ENCODE measurements around the gene SPRED2.

SPRED2 gene

DNA sequence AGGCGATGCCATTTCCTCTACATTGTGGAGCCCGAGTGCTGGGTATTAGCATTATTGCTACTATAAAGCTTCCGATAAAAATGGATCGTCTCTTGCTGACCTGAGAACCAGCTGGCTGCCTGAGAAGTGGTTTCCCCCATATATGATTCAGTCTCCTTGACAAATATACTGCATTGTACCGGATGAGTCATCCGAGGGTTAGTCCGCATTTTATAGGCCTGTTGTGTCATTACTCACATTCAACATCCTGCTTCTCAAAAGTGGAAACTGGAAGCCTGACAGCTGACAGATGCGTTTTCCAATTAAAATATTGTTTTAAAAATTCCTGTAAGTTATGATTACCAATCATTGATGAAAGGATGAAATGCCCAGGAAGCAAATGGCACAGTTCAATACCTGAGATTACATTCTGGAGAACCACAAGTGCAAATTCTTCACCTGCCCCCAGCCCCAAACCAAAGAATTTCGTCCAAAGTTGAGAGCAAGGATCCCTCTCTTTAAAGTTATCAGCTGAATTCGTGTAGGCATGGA, 65.7 kb downstream of the SPRED2 start:
- DNase-seq (ENCODE audit: low read depth in 2 of 2) = peak in 1 of 2 donors; percentile 10

DNA sequence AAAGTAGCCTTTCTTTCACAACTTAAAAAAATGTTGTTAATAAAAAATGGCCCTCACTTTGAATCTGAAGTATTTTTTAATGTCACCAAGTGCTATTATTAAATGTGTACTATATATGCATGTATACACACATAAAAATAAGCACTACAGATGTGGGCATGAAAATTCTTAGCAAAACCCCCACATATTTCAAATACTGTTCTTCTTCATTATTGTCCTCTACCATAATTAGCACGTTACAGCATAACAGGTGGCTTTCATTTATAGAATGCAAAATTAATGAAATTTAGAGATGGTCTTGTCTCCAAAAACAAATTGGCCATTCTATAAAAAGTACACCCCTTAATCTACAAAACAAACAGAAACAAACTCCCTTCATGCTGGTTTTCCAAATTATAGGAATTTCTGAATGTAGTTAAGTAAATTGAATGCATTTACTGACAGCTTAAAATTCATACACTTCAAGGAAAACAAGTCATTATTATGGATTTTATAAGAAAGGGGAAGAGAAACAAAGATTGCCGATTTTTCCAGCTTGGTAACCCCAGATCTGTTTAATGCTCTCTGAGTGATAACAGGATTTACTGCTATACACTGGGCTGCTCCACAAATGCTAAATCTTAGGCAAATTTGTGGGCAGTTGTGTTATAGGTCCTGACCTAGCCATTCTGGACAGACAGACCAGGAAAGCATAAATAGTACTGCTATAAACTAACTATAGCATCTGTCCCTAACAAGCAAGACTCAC, 67.2 kb downstream of the SPRED2 start:
- no peak for DNase-seq (ENCODE audit: low read depth in 2 of 2)

DNA sequence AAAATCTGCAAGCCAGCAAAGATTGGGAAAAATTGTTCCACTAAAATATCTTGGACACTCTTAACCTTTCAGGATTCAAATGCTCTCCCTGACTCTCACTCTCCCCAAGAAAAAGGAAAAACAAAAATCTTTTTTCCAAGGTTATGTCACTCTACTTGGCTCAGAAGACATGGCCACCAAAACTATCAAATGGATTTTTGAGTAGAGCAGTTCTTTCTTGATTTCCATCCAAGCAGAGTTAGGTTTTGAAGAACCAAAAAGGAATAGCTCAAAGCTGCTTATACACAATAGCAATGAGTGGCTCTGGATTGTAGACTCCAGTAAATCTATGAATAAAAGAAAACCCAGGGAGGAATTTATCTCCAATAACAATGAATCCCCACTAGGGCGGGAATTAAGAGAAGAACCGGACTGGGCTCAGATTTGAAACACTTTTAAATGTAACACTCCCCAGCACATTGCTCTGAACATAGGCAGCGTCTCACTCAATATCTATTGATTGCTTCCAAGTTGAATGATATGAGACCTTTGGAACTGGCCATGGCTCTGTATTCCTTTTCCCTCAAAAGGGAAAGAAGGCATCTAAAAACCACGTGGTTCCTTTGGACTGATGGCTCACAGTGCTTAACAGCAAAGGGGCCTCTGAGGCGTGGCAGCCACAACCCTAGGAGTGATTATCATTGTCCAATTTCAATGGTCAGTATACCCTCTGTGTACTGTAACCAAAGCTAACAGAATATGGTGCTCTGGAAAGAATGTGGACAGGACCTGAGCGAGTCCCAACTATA, 68.3 kb downstream of the SPRED2 start:
- no peak for DNase-seq (ENCODE audit: low read depth in 2 of 2)

DNA sequence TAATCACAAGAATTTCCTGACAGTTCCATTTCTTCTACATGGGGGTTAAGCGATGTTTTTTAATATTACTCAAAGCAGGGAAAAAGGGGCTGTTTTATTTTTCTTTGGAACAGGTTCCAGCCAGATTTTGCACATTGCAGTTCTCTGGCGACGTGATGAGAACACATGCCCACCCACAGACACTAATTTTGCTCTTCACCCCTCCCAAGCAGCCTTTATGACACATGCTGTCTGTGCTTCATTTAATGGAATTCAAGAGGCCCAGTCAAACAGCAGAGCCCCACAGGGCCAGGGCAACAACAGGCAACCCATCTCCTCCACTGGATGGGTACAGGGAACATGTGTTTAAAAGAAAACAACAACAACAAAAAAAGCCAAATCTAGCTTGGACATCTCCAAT, 70.8 kb downstream of the SPRED2 start:
- DNase-seq (ENCODE audit: low read depth in 2 of 2) = no peak

DNA sequence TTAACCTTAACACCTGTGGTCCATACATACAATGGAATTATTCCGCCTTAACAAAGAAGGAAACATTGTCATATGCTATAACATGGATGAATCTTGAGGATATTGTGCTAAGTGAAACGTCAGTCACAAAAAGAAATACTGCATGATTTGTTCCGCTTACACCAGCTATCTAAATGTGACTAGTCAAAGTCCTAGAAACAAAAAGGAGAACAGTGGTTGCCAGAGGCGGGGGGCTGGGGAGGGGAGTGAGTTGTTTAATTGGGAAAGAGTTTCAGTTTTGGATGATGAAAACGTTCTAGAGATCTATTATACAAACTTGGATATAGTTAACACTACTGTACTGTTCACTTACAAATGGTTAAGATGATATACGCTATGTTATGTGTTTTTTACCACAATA, 72.0 kb downstream of the SPRED2 start:
- DNase-seq (ENCODE audit: low read depth in 2 of 2) = no peak

DNA sequence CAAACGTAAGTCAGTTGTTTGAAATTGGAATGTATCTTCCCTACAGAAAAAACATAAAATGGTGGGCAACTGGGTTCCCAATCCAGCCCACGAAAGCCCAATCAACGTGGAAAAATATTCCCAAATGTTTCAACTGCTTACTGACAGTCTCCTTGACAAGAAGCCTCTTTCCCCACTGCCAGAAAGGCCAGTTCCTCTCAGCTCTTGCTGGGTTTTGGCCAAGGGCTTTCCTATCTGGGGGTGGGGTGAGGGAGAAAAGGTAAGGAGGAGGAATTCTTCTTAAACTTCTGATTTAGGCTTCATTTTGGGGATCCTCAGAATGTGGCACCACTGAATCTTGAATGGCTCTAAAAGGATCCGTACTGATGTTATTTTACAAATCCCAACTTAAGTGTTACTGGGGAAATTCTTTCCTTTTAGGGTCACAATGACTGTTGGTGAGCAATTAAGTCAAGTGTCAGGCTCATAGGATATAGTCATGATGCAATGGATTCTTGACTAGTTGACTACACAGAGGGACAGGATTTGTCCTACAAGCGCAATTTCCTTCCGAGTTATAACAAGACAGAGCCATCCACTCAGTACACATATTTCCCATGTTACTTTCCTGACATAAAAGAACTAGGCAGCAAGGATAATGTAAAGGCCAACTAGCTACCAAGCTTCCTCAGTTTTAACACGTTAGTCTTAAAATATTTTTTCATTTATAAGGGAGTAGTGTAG, 73.6 kb downstream of the SPRED2 start:
- no peak for DNase-seq (ENCODE audit: low read depth in 2 of 2)

DNA sequence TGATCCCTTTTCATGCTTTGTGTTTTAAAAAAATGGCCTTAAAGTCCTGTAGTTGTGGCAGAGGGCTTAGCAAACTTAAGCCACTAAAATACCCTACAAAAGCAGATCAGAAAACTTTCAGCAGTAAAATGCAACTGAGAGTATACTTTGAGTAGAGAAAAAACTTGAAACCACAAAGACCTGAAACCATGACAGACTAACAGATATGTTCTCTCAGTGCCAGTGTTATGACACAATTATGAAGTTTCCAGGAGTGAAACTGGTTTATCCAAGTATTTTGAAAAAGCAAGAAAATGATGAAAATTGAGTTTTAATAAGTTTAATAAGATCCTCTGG, 74.5 kb downstream of the SPRED2 start:
- DNase-seq (ENCODE audit: low read depth in 2 of 2) = no peak

DNA sequence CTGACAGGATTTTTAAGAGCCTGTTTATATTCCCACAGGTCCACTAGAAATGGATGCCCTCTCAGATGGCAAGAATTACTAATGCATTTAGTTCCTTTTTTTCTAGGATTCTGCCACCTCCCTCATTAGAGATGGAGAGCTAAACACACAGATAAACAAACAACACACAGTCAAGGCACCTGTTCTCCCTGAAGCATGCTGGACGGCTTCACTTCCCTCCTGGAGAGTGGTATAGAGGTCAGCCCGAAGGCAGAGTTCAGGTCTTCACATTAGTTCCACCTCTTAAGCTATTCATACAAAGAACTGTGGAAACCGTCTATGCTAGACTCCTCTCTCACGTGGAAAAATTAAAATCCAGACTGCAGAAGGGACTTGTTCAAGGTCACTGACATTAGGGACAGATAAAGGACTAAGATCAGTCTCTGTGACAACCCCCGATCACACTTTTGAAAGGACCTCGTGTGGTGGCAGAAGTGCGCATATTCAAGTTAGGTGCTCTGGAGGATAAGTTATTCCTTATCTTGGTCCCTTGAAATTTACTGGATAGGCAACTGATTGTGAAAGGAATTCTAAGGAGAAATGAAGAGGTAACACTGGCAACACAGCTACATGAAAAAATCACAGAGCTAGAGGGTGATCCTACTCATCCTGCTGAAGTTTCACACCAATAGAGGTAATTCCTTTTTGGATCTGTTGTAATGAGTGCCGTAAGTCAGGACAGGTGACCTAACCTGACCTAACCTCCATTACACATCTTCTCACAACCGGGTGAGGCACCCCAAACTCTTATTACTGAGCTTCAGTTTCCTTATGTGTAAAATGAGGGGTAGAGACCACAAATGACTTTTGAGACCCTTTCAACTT, 75.1 kb downstream of the SPRED2 start:
- DNase-seq (ENCODE audit: low read depth in 2 of 2) = no peak

DNA sequence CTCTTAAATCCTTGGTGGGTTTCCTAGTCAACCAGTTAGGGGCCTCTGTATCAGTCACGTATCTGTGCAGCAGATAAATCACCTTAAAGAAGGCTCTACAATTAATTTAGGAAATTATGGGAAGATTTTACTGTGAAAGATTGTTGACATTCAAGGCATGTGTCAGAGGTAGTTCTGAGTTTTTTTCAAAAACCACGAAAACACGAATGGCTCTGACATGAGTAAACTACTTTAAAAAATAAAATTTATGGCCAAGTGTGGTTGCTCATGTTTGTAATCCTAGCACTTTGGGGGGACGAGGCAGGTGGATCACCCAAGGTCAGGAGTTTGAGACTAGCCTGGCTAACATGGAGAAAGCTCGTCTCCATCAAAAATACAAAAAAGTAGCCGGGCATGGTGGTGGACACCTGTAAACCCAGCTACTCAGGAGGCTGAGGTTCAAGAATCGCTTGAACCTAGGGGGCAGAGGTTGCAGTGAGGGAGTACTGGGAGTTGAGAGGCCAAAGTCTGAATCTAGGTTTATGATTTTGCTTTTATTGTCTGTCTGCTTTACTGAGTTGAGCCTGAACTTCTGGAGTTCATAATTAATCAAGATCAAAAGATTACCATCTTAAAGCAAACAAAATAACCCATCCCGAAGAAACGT, 77.1 kb downstream of the SPRED2 start:
- no peak for DNase-seq (ENCODE audit: low read depth in 2 of 2)

DNA sequence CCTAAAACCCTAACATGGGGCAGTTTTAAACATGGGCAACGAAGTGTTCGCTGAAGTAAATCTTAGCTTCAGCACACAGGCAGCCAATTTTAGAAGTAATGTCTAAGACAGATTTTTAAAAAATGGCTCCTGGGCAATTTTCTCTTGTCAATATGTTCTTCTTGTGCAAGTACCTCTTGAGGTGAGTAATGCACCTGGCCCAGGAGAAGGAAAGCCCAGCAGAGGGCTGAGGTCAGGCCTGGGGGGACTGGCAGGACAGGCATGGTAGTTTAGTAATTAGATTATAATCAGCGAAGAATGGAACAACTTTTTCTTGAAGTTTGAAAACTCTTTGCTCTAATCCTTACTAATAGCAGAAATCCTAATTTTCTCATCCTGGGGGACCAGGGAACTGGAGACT, 77.6 kb downstream of the SPRED2 start:
- no peak for DNase-seq (ENCODE audit: low read depth in 2 of 2)

DNA sequence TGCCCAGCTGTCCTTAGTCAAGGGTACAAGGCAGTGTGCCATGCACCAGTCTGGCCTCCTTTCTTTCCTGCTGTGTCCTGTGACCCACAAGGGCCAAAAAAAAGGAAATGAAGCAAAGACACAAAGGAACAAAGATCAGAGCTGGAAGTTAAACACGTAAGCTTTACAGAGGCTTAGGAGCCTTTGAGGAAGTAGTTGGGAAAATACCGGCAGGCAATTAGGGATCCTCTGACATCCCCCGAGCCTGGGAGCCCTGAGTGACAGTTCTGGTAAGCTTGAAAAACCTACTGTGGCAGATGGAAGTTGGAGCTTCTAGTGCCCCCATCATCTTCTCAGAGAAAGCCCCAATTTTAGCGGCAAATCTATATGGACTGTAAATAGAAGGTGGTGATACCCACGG, 78.5 kb downstream of the SPRED2 start:
- no peak for DNase-seq (ENCODE audit: low read depth in 2 of 2)

DNA sequence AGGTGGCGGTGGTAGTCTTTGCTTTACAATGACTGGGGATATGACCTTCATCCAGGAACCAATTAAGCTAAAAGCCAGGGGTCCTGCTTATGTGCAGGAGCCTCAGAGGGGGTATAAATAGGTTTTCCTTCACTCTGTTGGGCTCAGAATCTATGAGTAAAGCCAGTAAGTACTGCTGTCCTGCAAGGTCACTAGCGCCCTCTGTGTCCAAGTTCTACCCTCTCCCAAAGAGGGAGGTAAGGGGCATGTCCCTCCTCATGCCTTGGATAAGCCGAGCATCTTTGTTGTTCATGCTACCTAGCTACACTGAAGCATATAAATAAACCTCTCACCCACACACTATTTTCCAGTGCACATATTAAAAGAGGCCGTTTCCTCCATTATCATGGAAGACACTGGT, 79.4 kb downstream of the SPRED2 start:
- DNase-seq (ENCODE audit: low read depth in 2 of 2) = no peak

DNA sequence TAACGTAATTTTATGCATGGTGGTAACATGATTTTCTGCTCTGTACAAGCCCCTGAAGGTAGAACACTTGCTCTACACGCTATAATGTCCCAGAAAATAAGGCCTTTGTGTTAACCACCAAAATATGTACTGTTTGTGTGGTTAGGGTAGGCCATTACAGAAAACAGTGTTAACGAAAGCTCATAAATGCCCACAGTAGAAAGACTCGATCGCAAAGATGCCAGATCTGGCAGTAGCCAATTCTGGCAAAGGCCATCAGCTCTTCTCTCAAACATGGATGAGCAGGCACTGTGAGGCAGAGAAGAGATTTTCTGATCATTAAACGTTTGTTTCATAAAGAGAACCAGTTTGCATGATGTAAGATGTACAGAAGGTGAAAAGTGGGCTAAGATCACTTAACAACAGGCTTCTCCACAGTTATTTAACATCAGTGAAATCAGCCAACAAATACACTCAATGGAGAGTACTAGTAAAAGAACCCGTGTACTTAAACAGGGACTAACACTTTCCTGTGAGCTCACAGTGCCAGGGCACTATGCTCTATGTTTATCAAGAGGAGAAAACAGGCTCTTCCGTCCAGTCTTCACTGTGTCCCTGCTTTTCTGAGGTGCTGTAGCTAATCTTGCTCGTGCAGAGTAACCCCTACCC, 80.3 kb downstream of the SPRED2 start:
- DNase-seq (ENCODE audit: low read depth in 2 of 2) = no peak

DNA sequence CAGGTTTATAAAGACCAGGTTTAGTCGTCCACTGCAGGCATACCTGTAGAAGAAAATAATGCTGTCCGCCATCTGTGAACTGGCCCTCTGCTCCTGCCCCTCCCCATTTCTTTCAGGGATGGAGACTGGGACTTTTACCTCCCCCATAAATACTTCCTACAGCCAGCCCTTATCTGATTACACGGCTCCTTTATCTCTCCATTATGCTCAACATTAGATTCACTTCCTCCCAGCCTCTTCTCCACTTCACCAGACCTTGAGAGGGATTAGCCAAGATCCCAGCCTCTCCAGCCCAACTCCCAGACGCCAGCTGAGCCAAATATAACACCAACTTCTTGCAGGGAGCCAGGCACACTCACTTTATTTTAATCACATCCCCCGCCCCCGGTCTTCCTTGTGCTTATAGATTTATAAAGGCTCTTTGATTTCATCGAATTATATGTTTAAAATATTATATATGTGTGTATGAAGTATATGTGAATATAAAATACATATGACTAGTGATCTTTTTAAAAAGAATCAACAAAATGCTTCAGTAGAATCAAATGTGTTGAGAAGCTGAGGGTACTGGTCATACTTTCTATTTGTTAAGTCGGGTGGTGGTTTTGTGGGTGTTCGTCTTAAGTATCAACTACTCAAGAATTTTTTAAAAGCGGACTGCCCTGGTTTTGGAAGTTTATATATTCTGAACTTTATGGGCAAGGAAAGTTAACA, 81.0 kb downstream of the SPRED2 start:
- DNase-seq (ENCODE audit: low read depth in 2 of 2) = no peak

DNA sequence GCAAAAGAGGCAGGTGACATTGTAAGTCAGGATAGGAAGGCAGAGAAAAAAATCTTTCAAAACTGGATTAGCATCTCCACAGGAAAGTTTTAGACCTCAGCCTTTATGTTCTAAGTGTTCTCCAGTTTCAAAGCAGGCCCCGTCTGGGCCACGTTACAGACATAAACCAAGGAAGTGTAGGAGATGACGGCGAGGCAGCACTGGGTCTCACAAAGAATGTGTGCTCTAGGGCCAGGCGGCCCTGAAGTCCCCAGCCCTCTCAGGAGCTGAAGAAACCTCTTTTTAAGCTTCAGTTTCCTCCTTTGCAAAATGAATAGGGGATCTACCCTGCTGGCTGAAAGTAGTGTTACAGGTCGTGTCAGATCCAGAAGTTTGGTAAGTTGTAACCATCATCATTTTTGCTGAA, 81.7 kb downstream of the SPRED2 start:
- no peak for DNase-seq (ENCODE audit: low read depth in 2 of 2)

DNA sequence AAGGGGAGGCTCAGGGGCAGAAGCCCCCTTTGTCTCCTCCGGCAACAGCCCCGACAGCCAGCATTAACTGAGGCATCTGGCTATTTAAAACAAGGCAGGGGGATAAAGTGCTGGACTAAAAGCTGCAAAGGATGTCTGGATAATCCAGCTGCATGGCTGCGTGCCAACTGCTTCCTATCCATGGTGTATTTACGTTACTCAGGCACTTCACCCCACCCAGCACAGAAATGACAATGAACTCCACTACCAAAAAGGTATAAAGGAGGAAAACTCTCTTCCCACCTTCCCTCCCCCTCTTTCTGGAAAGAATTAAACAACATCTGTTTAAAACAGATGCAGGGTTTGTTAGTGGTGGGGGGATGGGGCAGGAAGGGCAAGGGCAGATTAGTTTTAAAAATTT, 82.5 kb downstream of the SPRED2 start:
- no peak for DNase-seq (ENCODE audit: low read depth in 2 of 2)

DNA sequence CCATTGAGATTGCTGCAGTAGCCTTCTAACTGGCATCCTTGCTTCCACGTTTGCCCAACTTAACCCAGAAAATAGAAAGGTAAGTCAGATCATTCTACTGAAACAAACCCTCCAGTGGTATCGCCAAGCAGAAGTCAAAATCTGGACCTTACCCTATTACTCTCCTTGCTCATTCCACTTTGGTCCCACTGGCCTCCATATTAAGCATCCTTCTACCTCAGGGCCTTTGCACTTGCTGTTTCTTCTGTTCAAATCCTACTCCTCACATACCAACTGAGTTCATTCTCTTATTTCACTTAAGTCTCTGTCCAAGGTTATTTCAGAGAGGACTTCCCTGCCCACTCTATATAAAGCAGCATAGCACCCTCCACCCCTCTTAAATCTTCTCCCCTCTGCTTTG, 84.5 kb downstream of the SPRED2 start:
- no peak for DNase-seq (ENCODE audit: low read depth in 2 of 2)

DNA sequence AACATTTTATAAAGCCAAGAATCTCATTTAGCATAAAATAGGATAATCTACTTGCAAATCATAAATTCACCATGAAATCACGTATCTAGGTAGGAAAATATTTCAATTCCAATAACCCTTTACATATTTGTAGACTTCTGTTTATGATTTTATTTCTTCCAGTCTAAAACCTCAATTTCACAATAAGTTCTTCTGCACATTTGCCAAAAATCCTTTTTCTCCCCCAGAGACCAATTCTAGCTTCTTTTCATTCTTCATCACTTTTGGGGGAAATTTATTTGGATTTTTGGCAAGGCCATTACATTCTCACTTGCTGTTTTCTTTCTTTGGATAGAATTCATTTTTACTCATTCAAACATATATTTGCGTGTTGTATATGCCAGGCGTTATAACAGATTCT, 86.8 kb downstream of the SPRED2 start:
- no peak for DNase-seq (ENCODE audit: low read depth in 2 of 2)

DNA sequence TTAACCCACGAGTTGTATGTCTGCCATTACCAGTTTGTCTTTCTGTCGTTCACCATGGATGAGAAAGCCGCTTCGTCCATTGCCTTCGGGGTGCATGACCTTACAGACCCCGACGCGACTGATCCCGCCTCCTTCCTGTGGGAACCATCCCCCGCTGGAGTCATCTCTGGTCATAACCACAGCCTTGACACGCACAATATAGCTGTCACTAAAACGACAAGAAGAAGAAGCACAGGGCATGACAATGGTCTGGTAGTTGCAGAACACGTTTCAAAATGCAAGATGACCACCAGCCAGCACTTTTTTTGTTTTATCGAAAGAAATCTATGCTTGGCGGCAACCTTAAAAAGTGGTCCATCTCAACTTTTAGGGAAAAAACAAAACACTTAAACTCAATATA, 87.7 kb downstream of the SPRED2 start:
- no peak for DNase-seq (ENCODE audit: low read depth in 2 of 2)

DNA sequence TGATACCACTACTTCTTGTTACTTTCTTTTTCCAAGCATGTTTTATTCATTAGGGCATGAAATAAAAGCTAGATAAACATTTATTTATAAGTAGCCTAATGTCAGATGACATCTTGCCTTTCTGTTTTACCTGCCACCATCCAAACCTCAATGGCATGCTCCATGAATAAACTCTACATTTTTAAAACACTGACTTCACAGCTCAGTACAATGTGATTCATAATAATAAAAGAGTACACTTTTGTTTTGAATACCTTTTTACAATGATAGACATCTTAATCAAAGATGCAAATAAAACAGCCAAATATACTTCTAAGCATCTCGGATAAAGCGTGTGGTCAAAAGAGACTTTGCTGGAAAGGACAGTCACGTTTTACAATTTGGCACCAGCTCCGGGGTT, 88.2 kb downstream of the SPRED2 start:
- no peak for DNase-seq (ENCODE audit: low read depth in 2 of 2)
